AG20443 (cell line): ENCODE results near the gene MTM1.

Experiments
- DNase-seq: peaks from one replicate; pipeline ENCODE4 v3.0.0; 2012; ENCODE audit warnings: low spot score, mixed read lengths

MTM1 gene

DNA sequence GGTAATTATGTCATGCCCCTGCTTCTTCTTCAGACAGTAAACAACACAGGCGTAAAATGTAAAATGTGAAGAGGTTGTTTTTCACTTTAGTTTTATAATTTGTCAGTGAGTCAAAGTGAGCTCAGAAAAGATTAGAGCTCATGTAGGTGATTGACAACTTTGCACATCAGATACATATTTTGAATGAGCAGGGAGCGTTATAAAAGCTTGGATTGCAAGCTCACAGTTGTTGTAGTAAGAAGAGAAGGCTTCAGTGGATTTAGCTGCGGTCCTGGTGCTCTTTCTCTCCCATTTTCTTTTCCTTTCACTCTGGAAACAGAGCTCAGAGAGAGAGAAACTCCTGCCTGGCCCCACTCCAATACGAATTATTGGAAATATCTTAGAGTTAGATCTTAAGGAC, 151.2 kb downstream of the MTM1 start:
- DNase-seq = no peak
